NB4 (cell line): ENCODE data around the gene ENOX1.

Source experiments
- TF ChIP-seq, protein P1 (sequence below): IDR thresholded peaks from one replicate; pipeline ENCODE4 v1.5.1; 2012; ENCODE audit warnings: low read depth, low read length
- TF ChIP-seq, protein P2 (sequence below): IDR thresholded peaks from 2 replicates; pipeline ENCODE4 v1.6.1; 2011; ENCODE audit warnings: low read depth, low read length

DNA sequence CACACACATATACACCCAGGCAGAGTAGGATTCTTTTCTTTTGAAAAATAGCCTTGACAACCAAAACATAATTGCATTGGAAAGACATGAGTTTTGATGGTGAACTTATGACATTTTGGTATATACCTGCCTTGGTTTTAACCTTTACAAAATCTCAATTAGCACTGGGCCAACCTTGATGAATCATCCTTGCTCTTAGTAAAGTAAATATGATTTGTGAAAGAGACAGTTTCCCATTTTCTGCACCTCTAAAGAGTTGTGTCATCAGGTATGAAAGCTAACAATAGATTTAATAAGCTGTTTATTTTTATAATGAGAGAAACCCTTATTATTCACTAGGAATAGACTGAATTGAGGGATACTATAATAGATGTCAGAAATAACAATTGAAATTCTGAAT, 15.7 kb upstream of the ENOX1 start:
- TF ChIP-seq, protein P1, sequence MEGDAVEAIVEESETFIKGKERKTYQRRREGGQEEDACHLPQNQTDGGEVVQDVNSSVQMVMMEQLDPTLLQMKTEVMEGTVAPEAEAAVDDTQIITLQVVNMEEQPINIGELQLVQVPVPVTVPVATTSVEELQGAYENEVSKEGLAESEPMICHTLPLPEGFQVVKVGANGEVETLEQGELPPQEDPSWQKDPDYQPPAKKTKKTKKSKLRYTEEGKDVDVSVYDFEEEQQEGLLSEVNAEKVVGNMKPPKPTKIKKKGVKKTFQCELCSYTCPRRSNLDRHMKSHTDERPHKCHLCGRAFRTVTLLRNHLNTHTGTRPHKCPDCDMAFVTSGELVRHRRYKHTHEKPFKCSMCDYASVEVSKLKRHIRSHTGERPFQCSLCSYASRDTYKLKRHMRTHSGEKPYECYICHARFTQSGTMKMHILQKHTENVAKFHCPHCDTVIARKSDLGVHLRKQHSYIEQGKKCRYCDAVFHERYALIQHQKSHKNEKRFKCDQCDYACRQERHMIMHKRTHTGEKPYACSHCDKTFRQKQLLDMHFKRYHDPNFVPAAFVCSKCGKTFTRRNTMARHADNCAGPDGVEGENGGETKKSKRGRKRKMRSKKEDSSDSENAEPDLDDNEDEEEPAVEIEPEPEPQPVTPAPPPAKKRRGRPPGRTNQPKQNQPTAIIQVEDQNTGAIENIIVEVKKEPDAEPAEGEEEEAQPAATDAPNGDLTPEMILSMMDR, result no peak
- TF ChIP-seq, protein P2, sequence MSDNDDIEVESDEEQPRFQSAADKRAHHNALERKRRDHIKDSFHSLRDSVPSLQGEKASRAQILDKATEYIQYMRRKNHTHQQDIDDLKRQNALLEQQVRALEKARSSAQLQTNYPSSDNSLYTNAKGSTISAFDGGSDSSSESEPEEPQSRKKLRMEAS, result no peak
